GM12865 (cell line): ENCODE results near the gene RRAGD.

Experiments
- DNase-seq: peaks from one replicate; pipeline ENCODE4 v3.0.0; 2010; ENCODE audit warnings: low read depth
- H3K4me3 ChIP-seq: 2 replicates; pipeline ENCODE4 v1.5.1; 2011; ENCODE audit warnings: mild to moderate bottlenecking, low read depth, low read length, control low read depth
- CTCF ChIP-seq: IDR thresholded peaks from 2 replicates; pipeline ENCODE4 v1.5.1; 2011; ENCODE audit warnings: low read length, control low read depth, low read depth, inconsistent platforms; ENCODE audit not compliant: insufficient read depth; ENCODE audit errors: missing control alignments

Gene RRAGD

DNA sequence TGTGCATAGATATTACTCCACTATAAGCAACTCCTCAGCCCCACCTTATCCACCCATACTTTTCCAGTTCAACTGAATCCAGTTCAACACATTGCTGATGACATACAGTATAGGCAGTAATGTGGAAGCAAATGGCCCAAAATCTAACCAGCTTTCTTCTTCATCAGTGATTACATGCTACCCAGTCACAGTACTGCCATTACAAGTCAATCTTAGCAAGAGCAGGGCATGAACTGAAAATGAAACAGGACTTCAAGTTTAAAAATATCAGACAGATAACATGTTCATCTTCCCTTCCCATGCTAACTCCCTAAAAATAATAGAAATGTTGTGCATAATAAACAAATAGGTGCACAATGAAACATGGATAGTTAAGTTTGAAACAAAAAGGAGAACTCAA lies 19.2 kb downstream of the RRAGD start:
- peak; percentile 40 for DNase-seq
- H3K4me3 ChIP-seq, result no peak overlapping the region
- TF ChIP-seq CTCF, result no peak

GRCh38 chr6:89388846-89389245 lies 23.2 kb downstream of the RRAGD start:
- no peak overlapping the region for H3K4me3 ChIP-seq
- no peak for DNase-seq
- TF ChIP-seq CTCF, result no peak

- peak; percentile 91 for DNase-seq
- no peak for TF ChIP-seq CTCF
- H3K4me3 ChIP-seq, result peak overlapping the region; percentile 2; the same call in 1 of the 2 replicates
Observed at GRCh38 chr6:89387516-89388201, 24.4 kb downstream of the RRAGD start.

DNA sequence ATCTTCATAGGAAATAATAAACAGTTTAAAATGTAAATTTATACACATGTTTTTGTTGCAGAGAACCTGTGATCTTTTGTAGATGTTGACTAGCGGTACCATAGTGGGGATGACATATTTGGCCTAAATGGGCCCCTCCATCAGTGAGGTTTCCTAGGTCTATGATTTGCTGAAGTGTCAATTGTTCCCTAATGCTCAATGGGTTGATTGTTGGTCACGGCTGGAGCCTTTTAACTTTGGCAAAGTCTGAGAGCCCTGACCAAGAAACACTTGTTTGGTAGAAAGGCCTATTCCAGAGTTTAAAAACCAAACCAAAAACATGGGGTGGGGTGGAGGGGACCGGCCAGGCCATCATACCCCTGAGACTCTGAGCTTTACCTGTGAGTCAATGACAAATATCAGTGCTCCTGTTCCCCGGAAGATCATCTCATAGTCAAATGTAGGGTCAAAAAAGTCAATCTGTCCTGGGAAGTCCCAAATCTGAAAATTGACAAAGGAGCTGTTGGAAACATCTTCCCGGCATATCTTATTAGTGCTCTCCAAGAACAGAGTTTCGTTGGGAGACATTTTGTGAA lies 25.1 kb downstream of the RRAGD start:
- DNase-seq, result no peak
- peak overlapping the region; percentile 14 for H3K4me3 ChIP-seq
- TF ChIP-seq CTCF, result no peak

DNA sequence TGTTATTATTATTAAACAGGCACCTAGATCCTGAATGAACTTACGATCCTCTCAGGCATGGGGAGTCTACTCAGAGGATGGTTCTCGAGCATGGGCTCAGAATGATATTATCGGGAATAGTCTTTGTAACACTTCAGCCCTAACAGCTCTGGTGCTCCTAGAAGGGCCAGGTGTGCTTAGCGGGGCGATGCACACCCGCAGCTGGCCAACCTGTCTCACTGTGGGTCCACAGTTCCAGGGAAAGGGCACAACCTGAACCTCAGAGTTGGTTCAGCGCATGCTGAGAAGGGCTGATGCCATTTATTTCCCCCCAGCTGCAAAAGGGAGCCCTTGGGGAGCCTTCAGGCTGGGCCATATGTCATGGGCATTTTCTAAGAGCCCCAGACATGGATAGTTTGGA lies 26.2 kb downstream of the RRAGD start:
- H3K4me3 ChIP-seq, result no peak overlapping the region
- TF ChIP-seq CTCF, result no peak
- DNase-seq, result no peak

- DNase-seq, result peak; percentile 68
- no peak for TF ChIP-seq CTCF
- H3K4me3 ChIP-seq, result no peak overlapping the region
Observed at GRCh38 chr6:89385156-89385667, 26.9 kb downstream of the RRAGD start.

DNA sequence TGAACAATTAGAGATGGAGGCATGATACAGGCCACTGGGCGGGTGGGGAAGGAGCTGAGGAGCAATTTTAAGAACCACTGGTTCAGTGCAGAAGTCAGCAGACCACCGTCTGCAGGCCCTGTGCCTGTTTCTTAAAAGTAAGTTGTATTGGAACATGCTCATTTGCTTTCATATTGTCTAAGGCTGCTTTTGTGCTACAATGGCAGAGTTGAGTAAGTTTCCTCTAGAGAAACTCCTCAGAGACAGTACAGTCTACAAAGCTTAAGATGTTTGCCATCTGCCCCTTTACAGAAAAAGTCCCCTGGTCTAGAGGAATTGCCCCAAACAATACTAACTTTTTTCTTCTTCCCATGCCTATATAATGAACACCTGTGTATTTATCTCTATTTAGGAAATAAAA lies 31.0 kb downstream of the RRAGD start:
- DNase-seq, result no peak
- no peak overlapping the region for H3K4me3 ChIP-seq
- no peak for TF ChIP-seq CTCF
